Progenitor cell of endocrine pancreas (in vitro differentiated cells): ENCODE data around the gene CATSPERZ. TPM values are rescaled to one million over a fixed set of nuclear protein-coding genes. Genes with fewer than 3 reads are reported as not detected.

Source experiments
- DNase-seq: peaks from one replicate; pipeline ENCODE4 v3.0.0; 2021; ENCODE audit warnings: low spot score; ENCODE audit not compliant: unreplicated experiment
- H3K27ac Mint-ChIP-seq: 2 replicates; pipeline ENCODE4 v1.8.0; 2021; ENCODE audit warnings: mild to moderate bottlenecking, moderate library complexity, mixed read lengths
- H3K27me3 Mint-ChIP-seq: 2 replicates; pipeline ENCODE4 v1.8.0; 2021; ENCODE audit warnings: mixed read lengths
- H3K36me3 Mint-ChIP-seq: 2 replicates; pipeline ENCODE4 v1.8.0; 2022; ENCODE audit warnings: mixed read lengths; ENCODE audit not compliant: insufficient read depth
- H3K4me1 Mint-ChIP-seq: 2 replicates; pipeline ENCODE4 v1.8.0; 2021; ENCODE audit warnings: low read depth, mixed read lengths
- H3K4me3 Mint-ChIP-seq: 2 replicates; pipeline ENCODE4 v1.8.0; 2021; ENCODE audit warnings: low read depth, mild to moderate bottlenecking, moderate library complexity, mixed read lengths
- H3K9me3 Mint-ChIP-seq: 2 replicates; pipeline ENCODE4 v1.8.0; 2021; ENCODE audit warnings: low read depth, mixed read lengths
- microRNA-seq: library from miRNA; unstranded; fragments of <30 nt; microRNA quantifications from one replicate; pipeline ENCODE4 v1.1.0, GENCODE V29; 2020; ENCODE audit warnings: borderline number of aligned reads; ENCODE audit not compliant: unreplicated experiment
- total RNA-seq: library from RNA; stranded (reverse); gene quantifications from 2 replicates; pipeline ENCODE4 v1.2.1, GENCODE V29; 2021
- TF ChIP-seq, protein P1 (sequence below): fragments of 200-600 bp; sonication (generic); IDR thresholded peaks from one replicate; pipeline ENCODE4 v1.5.0; 2021; ENCODE audit warnings: antibody characterized with exemption, mild to moderate bottlenecking; ENCODE audit not compliant: unreplicated experiment

Gene CATSPERZ
- total RNA-seq, 1 donor from 2014 or later: not detected

DNA sequence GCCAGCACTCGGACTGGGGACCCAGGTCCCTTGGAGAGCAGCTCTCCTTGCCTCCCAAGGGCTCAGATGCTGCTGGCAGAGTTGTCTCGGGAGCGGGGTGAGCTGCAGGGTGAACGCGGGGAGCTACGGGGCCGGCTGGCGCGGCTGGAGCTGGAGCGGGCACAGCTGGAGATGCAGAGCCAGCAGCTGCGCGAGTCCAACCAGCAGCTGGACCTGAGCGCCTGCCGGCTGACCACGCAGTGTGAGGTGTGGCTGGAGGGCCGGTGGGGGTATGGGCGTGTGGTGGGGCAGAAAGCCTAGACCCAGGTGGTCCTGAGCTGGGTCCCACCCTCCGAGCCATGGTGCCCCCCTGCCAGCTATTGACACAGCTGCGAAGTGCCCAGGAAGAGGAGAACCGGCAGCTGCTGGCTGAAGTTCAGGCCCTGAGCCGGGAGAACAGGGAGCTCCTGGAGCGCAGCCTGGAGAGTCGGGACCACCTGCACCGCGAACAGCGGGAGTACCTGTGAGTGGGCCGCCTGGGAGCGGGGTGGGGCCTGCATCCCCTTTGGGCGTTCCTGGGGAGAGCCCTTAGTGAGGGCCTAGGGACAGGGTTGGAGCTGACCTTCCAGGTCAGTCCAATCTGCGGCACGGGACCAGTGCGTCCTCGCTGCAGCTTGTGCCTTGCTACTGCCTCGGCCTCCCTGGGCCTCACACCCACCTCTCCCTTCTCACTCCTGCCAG is 53.0 kb downstream of the CATSPERZ start:
- Mint-ChIP-seq H3K4me1 (peaks cover 2% of the 10 kb centered on the region), H3K27me3 (peaks cover 3% of the 10 kb centered on the region), H3K27ac (no peak overlapping the region), H3K4me3 (no peak overlapping the region), H3K36me3 (no peaks in the 10 kb centered on the region), H3K9me3 (no peaks in the 10 kb centered on the region)
- DNase-seq: no peak
- TF ChIP-seq, protein P1, sequence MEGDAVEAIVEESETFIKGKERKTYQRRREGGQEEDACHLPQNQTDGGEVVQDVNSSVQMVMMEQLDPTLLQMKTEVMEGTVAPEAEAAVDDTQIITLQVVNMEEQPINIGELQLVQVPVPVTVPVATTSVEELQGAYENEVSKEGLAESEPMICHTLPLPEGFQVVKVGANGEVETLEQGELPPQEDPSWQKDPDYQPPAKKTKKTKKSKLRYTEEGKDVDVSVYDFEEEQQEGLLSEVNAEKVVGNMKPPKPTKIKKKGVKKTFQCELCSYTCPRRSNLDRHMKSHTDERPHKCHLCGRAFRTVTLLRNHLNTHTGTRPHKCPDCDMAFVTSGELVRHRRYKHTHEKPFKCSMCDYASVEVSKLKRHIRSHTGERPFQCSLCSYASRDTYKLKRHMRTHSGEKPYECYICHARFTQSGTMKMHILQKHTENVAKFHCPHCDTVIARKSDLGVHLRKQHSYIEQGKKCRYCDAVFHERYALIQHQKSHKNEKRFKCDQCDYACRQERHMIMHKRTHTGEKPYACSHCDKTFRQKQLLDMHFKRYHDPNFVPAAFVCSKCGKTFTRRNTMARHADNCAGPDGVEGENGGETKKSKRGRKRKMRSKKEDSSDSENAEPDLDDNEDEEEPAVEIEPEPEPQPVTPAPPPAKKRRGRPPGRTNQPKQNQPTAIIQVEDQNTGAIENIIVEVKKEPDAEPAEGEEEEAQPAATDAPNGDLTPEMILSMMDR: no peak

DNA sequence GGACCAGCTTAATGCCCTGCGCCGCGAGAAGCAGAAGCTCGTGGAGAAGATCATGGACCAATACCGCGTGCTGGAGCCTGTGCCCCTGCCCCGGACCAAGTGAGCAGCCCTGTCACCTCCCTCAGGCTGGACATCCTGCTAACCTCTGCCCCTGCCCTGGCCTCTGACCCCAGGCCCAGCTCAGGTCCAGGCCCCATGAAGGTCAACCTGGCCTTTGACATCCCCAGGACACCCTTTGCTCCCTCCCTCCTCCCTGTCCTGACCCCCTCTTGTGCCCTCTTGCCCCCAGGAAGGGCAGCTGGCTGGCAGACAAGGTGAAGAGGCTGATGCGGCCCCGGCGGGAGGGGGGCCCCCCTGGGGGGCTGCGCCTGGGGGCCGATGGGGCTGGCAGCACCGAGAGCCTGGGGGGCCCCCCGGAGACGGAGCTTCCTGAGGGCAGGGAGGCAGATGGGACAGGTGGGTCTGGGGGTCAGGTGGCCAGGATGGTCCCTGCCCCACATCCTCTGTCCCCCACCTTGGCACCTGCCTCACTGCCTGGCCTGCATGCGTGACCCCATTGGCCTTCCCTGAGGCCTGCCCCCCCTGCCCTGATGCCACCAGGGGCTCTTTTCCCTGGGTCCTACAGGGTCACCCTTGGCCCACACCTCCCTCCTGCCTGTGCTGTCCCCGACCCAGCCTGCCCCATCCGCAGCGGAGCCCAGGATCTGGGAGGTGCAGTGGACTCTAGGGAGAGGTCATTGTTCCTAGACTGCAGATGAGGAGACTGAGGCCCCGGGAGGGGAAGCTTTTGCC is 53.8 kb downstream of the CATSPERZ start:
- no peak for DNase-seq
- Mint-ChIP-seq H3K36me3 (no peaks in the 10 kb centered on the region), H3K4me3 (no peak overlapping the region), H3K4me1 (peaks cover 2% of the 10 kb centered on the region), H3K27ac (no peak overlapping the region), H3K9me3 (no peaks in the 10 kb centered on the region), H3K27me3 (peaks cover 3% of the 10 kb centered on the region)
- TF ChIP-seq, protein P1: no peak

Small RNAs within 50 kb of the gene (microRNA-seq; reads per million reads assigned to microRNA genes)
- gene MIR7155: not detected

Other genes starting within 250 kb of the CATSPERZ start
- gene MACROD1, start 134.2 kb upstream of the CATSPERZ start, total RNA-seq: 28.0 and 30.6 TPM in 2 replicates
- 189 and 209 TPM in 2 replicates for gene STIP1, start 114.2 kb upstream of the CATSPERZ start, total RNA-seq
- 5.4 and 5.9 TPM in 2 replicates for gene FERMT3, start 93.6 kb upstream of the CATSPERZ start, total RNA-seq
- gene TRPT1, start 74.2 kb upstream of the CATSPERZ start, total RNA-seq: 52.0 and 53.9 TPM in 2 replicates
- 42.9 and 48.2 TPM in 2 replicates for gene NUDT22, start 74.1 kb upstream of the CATSPERZ start, total RNA-seq
- gene DNAJC4, start 69.8 kb upstream of the CATSPERZ start, total RNA-seq: 35.4 and 39.1 TPM in 2 replicates
- 66.1 and 68.2 TPM in 2 replicates for gene VEGFB, start 65.8 kb upstream of the CATSPERZ start, total RNA-seq
- 48.5 and 57.7 TPM in 2 replicates for gene FKBP2, start 59.3 kb upstream of the CATSPERZ start, total RNA-seq
- 198 TPM in 2 replicates for gene PPP1R14B, start 53.4 kb upstream of the CATSPERZ start, total RNA-seq
- gene PLCB3, start 48.8 kb upstream of the CATSPERZ start, total RNA-seq: 22.6 and 27.3 TPM in 2 replicates
- gene BAD, start 15.7 kb upstream of the CATSPERZ start, total RNA-seq: 42.8 and 46.9 TPM in 2 replicates
- 46.7 and 56.5 TPM in 2 replicates for gene GPR137, start 14.5 kb upstream of the CATSPERZ start, total RNA-seq
- 0.62 TPM in 1 of 2 replicates, not detected in the other for gene KCNK4, start 9.1 kb upstream of the CATSPERZ start, total RNA-seq
- gene ESRRA, start 5.2 kb downstream of the CATSPERZ start, total RNA-seq: 28.1 and 31.4 TPM in 2 replicates
- 137 and 149 TPM in 2 replicates for gene TRMT112, start 17.2 kb downstream of the CATSPERZ start, total RNA-seq
- 157 and 171 TPM in 2 replicates for gene PRDX5, start 17.8 kb downstream of the CATSPERZ start, total RNA-seq
- 4.3 and 6.2 TPM in 2 replicates for gene CCDC88B, start 39.8 kb downstream of the CATSPERZ start, total RNA-seq
- gene RPS6KA4, start 58.8 kb downstream of the CATSPERZ start, total RNA-seq: 18.6 and 18.7 TPM in 2 replicates